Ramos (cell line): ENCODE results near the gene ZNF37A.
"Not testable (repeated sequence)": the region's sequence is repeated elsewhere in the genome, so short reads cannot be mapped to it uniquely, and the experiment has no call there.

Source experiments
- in situ Hi-C: fragments of 300-500 bp; cut with MboI; formaldehyde crosslinking; loops from one replicate; pipeline ENCODE4 v1.14.3; 2022; ENCODE audit warnings: low sequenced_read_pairs; ENCODE audit not compliant: unreplicated experiment

Gene ZNF37A

GRCh38 chr10:38146579-38147333, 52.6 kb downstream of the ZNF37A start:
- in situ Hi-C loops: no loop called here

- in situ Hi-C loops: no loop called here
Observed at GRCh38 chr10:38147686-38148085, 53.5 kb downstream of the ZNF37A start.

- in situ Hi-C loops: not testable (repeated sequence)
Observed at GRCh38 chr10:38150891-38151463, 56.8 kb downstream of the ZNF37A start.

GRCh38 chr10:38156416-38157269, 62.5 kb downstream of the ZNF37A start:
- in situ Hi-C loops: no loop called here

- in situ Hi-C loops: no loop called here
Observed at GRCh38 chr10:38157270-38157685, 63.1 kb downstream of the ZNF37A start.

- in situ Hi-C loops: no loop called here
Observed at GRCh38 chr10:38159004-38159403, 64.9 kb downstream of the ZNF37A start.

- in situ Hi-C loops: no loop called here
Observed at GRCh38 chr10:38163617-38164016, 69.5 kb downstream of the ZNF37A start.

- in situ Hi-C loops: no loop called here
Observed at GRCh38 chr10:38174336-38174735, 80.2 kb downstream of the ZNF37A start.

- in situ Hi-C loops: no loop called here
Observed at GRCh38 chr10:38184477-38184876, 90.3 kb downstream of the ZNF37A start.
